Liver (tissue), 3 donors: ENCODE data around the gene ATAD3A.

ENCODE experiments used
- CTCF ChIP-seq: fragments of 150-350 bp; IDR thresholded peaks from 2 replicates; pipeline ENCODE4 v1.5.1; 2017; ENCODE audit warnings: improper control_type of control experiment, low read depth, low read length; ENCODE audit not compliant: missing input control
- EGR1 ChIP-seq, 2 donors: IDR thresholded peaks; 2 replicates each; pipeline ENCODE4 v1.6.1; 2016 to 2018; ENCODE audit warnings: antibody characterized with exemption in 2 of 2, low read depth in 2 of 2
- FOXA1 ChIP-seq: IDR thresholded peaks from 2 replicates; pipeline ENCODE4 v1.6.1; 2016; ENCODE audit warnings: antibody characterized with exemption
- GABPA ChIP-seq, 2 donors: IDR thresholded peaks in 1 of 2; conservative IDR thresholded peaks in 1 of 2; 2 replicates each; pipeline ENCODE4 v1.6.1; 2016; ENCODE audit warnings: antibody characterized with exemption in 2 of 2, mild to moderate bottlenecking in 1 of 2, moderate library complexity in 1 of 2
- JUND ChIP-seq, 2 donors: IDR thresholded peaks; 2 replicates each; pipeline ENCODE4 v1.6.1; 2016; ENCODE audit warnings: antibody characterized with exemption in 2 of 2
- MAX ChIP-seq: IDR thresholded peaks from 2 replicates; pipeline ENCODE4 v1.6.1; 2016; ENCODE audit warnings: antibody characterized with exemption
- RAD21 ChIP-seq, 2 donors: IDR thresholded peaks; 2 replicates each; pipeline ENCODE4 v1.6.1; 2016; ENCODE audit warnings: antibody characterized with exemption in 2 of 2, mild to moderate bottlenecking in 2 of 2
- REST ChIP-seq: IDR thresholded peaks from 2 replicates; pipeline ENCODE4 v1.6.1; 2016; ENCODE audit warnings: antibody characterized with exemption, mild to moderate bottlenecking
- SP1 ChIP-seq: IDR thresholded peaks from 2 replicates; pipeline ENCODE4 v1.6.1; 2018; ENCODE audit warnings: antibody characterized with exemption, mild to moderate bottlenecking
- TAF1 ChIP-seq: conservative IDR thresholded peaks from 2 replicates; pipeline ENCODE4 v1.6.1; 2016; ENCODE audit warnings: antibody characterized with exemption, mild to moderate bottlenecking
- YY1 ChIP-seq: IDR thresholded peaks from 2 replicates; pipeline ENCODE4 v1.6.1; 2016; ENCODE audit warnings: antibody characterized with exemption, mild to moderate bottlenecking
- donor health status: healthy.
- donor health status: healthy.

GRCh38 chr1:1540818-1541628 lies 29.1 kb downstream of the ATAD3A start:
- no peak for TF ChIP-seq JUND (IDR thresholded peaks at IDR 0.05)
- no peak for TF ChIP-seq GABPA (IDR thresholded peaks at IDR 0.05 in 1 of 2, conservative IDR thresholded peaks at IDR 0.05 in 1 of 2)
- TF ChIP-seq EGR1 (IDR thresholded peaks at IDR 0.05; ENCODE audit: low read depth in 2 of 2), result no peak
- no peak for TF ChIP-seq CTCF
- TF ChIP-seq REST, result no peak
- TF ChIP-seq RAD21 (IDR thresholded peaks at IDR 0.05), result no peak
- no peak for TF ChIP-seq TAF1
- no peak for TF ChIP-seq FOXA1
- TF ChIP-seq SP1, result no peak
- no peak for TF ChIP-seq MAX
- TF ChIP-seq YY1, result no peak
